GM19468 (cell line): ENCODE data around the gene ZNF536.

Experiments used
- ATAC-seq: cut with Tn5 transposase; IDR thresholded peaks from one replicate; pipeline ENCODE4 v1.9.1; 2021; ENCODE audit warnings: mild to moderate bottlenecking, moderate library complexity, moderate number of reproducible peaks; ENCODE audit not compliant: unreplicated experiment; ENCODE audit errors: extremely low read depth

ZNF536 gene

GRCh38 chr19:30579419-30579818 lies 207.2 kb downstream of the ZNF536 start:
- no peak for ATAC-seq

- no peak for ATAC-seq
Measured at GRCh38 chr19:30580673-30581072, 208.5 kb downstream of the ZNF536 start.

DNA sequence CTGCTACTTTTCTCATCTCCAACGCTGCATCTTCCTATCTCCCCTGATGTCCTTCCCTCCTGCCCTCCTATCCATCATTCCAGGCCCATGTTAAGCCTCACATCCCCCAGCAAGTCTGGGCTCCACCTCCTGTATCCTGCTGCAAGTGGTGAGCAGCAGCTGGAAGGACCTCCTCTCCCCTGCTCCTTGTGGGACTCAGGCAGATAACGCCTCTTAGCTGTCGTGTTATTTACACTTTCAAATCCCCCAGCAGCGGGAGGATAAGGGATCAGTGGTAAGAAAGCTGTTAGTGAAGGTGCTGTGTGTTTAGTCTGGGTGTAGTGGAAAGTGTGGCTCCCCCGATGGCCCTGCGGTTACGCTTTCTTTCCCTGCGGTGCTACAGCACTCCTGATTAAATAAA lies 211.9 kb downstream of the ZNF536 start:
- no peak for ATAC-seq

DNA sequence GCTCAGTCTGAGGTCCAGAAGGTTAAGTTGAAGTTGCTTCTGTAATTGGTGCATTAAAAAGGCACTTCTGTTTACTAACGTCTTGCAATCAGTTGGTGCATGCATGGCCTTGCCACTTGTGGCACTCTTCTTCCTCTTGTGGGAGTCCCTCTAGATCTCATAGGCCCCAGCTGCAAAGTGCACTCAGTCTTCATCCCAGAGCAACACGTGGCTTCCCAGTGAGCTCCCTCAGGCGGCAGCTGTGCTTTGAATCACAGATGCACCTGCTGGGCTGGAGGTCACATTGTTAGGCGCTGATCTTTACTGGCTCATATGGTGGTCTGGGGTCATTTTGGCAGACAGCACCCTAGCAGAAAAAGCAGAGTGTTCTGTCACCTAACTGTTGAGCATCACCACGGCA lies 215.7 kb downstream of the ZNF536 start:
- ATAC-seq = no peak

DNA sequence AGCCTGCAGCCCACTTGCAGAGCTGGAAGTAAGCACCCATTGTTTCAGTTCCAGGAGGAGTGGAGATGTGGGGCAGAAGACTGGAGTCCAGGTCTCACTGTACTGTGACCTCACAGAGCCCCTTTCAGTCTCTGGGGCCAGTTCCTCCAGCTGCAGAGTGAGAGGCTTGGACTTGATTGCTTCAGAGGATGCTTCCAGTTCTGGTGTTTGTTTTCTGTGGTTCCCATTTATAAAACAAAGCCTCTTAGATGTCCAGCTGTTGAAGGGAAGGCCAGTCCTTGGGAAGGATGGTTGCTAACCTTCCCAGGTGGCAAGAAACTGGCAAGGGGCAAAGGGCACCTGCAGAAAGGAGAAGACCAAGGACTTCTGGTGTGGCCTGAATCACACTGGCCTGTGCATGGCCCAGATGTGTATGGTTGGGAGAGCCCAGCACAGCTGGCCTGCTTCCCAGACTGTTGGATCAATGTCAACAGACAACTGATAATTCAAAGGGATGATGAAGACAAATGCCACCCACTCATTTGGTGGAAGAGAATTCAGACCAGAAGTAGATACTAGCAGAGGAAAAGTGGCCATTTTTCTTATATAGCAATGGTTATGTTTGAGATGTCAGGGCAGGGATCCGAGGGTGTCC lies 218.5 kb downstream of the ZNF536 start:
- ATAC-seq = no peak

DNA sequence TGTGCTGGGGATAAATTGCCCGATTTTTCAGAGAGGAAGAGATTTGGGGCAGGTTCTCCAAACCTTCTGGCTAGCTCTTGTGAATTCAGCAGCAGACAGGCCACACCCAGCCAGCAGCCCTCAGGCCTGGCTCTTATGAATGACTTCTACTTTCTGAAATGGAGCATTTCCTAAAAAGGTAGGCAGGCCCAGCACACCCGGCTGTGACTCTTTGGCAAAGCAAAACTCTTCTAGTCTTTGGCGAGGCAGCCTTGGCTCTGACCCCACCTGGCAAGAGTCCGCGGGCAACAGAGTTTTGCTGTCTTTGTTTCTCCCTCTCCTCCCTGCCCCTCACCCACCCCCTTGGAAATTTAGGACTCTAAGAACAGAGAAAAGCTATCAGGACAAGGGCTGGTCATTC lies 221.2 kb downstream of the ZNF536 start:
- ATAC-seq = no peak

- no peak for ATAC-seq
Measured at GRCh38 chr19:30593975-30594745, 222.0 kb downstream of the ZNF536 start.

DNA sequence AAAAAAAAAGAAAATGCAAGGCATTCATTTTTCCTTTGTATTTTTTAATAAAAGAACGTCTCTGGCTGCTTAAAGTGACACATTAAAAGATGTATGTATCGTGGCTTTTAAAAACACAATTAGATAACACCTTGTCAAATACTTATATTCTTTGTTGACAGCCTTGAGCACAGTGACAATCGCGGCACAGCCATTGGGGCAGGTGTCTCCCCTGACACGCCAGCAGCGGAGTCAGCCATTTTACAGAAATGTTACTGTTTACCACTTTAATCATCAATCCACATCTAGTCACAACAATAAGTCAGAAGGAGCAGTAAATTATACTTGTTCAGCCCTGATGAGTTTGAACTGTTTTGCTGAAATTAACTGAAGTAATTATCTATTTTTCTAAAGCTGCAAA lies 224.1 kb downstream of the ZNF536 start:
- no peak for ATAC-seq

- ATAC-seq = no peak
Measured at GRCh38 chr19:30596813-30597399, 224.7 kb downstream of the ZNF536 start.

DNA sequence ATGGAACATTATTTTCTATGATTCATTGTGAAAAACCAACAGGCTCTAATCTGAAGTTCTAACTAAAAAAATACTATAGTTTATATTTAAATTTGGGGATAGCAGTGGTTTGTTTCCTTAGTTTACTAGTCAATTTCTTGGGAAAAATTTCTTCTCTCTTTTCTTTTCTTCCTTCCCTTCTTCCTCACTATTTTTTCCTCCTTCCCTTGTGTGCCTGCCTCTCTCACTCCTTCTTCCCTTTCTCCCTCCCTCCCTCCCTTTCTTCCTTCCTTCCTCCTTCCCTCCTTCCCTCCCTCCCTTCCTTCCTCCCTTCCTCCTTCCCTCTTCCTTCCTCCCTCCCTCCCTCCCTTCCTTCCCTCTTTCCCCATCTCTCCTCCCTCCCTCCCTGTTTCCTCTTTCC lies 226.5 kb downstream of the ZNF536 start:
- ATAC-seq = no peak

GRCh38 chr19:30602661-30603350 lies 230.6 kb downstream of the ZNF536 start:
- ATAC-seq = no peak

- no peak for ATAC-seq
Measured at GRCh38 chr19:30604657-30605056, 232.5 kb downstream of the ZNF536 start.

GRCh38 chr19:30605333-30605732 lies 233.1 kb downstream of the ZNF536 start:
- no peak for ATAC-seq

DNA sequence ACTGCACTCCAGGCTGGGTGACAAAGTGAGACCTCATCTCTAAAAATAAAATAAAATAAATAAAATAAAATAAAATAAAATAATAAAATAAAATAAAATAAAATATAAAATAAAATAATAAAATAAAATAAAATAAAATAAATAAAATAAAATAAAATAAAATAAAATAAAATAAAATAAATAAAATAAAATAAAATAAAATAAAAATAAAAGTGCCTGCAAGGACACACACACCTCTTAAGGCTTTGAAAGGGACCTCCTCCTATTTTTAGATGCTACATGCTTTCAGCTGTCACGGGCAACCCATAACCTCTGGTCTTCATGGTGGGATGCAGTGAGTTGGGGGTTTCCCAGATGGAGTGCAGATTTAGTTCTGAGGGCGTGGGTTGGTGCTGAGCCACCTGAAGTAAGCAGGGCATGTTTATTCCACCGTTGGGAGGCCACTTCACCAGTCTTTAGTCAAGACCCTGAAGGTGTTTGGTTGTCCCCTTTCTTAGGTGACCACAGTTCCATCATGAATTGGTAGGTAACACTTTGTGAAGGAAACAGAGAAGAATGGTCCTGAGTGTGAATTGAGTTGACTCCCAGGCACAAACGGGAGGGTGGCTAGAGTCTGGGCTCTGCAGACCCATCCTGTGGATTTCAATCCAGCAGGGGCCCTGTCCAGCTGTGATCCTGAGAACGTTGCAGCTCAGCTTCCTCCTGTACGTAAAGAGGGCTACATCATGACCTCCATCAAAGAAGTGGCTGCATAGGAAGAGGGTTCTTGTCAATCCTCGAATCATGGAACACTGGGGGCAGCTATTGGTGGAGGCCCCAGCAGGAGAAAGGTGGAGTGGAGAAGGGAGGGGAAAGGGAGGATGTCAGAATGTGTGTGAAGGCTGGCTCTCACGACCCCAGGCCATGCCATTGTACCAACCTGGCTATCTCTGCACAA lies 234.2 kb downstream of the ZNF536 start:
- ATAC-seq = no peak
